Measurements from ENCODE around the gene CDK5RAP2. TPM values are rescaled to one million over a fixed set of nuclear protein-coding genes. Genes with fewer than 3 reads are reported as not detected.

CDK5RAP2 gene
- total and polyA plus RNA-seq, 8 donors, result 14.8 to 37.1 (median 21.7) TPM

- no peaks in the 10 kb centered on the region for H3K36me3 ChIP-seq
- WGBS, 2 donors, result 76 to 77% methylated on average over 2 of the region's 2 CpGs
- no peak for TF ChIP-seq CTCF (IDR thresholded peaks at IDR 0.05)
- no peak for FAIRE-seq
- peak in 2 of 4 donors; percentile 37 to 52 for ATAC-seq
- H3K4me1 ChIP-seq, result no peaks in the 10 kb centered on the region
- no peaks in the 10 kb centered on the region for H3K9me3 ChIP-seq
- no peak for DNase-seq
- H3K27me3 ChIP-seq, result no peaks in the 10 kb centered on the region
- H3K4me3 ChIP-seq, result no peak overlapping the region
- intact Hi-C loops (cut with DNase I), result no loop called here
- peak overlapping the region in 1 of 4 donors; percentile 33 for H3K27ac ChIP-seq
Observed at GRCh38 chr9:120431268-120431667, 148.7 kb downstream of the CDK5RAP2 start.

- no peak for TF ChIP-seq CTCF (IDR thresholded peaks at IDR 0.05)
- H3K27ac ChIP-seq, result no peak overlapping the region
- no peaks in the 10 kb centered on the region for H3K36me3 ChIP-seq
- no peak for DNase-seq
- H3K9me3 ChIP-seq, result no peaks in the 10 kb centered on the region
- no peaks in the 10 kb centered on the region for H3K27me3 ChIP-seq
- intact Hi-C loops (cut with DNase I), result no loop called here
- H3K4me1 ChIP-seq, result no peaks in the 10 kb centered on the region
- ATAC-seq, result no peak
- no peak for FAIRE-seq
- H3K4me3 ChIP-seq, result no peak overlapping the region
Observed at GRCh38 chr9:120424248-120424647, 155.7 kb downstream of the CDK5RAP2 start.

GRCh38 chr9:120423812-120424211, 156.2 kb downstream of the CDK5RAP2 start:
- H3K27me3 ChIP-seq, result no peaks in the 10 kb centered on the region
- ATAC-seq, result no peak

GRCh38 chr9:120421977-120422376, 158.0 kb downstream of the CDK5RAP2 start:
- ATAC-seq (no peak), DNase-seq (no peak), FAIRE-seq (no peak)
- Histone ChIP-seq H3K4me3 (no peak overlapping the region), H3K27me3 (no peaks in the 10 kb centered on the region), H3K9me3 (no peaks in the 10 kb centered on the region), H3K36me3 (no peaks in the 10 kb centered on the region), H3K4me1 (no peaks in the 10 kb centered on the region), H3K27ac (no peak overlapping the region)
- no peak for TF ChIP-seq CTCF (IDR thresholded peaks at IDR 0.05)
- WGBS, 2 donors, result 93 to 97% methylated on average over 3 of the region's 3 CpGs
- intact Hi-C loops (cut with DNase I), result no loop called here

More at GRCh38 chr9:120423812-120424211, 156.2 kb downstream of the CDK5RAP2 start:
- no peaks in the 10 kb centered on the region for H3K36me3 ChIP-seq
- no peak for DNase-seq
- H3K9me3 ChIP-seq, result no peaks in the 10 kb centered on the region
- no peak for TF ChIP-seq CTCF (IDR thresholded peaks at IDR 0.05)
- intact Hi-C loops (cut with DNase I), result no loop called here
- WGBS, 2 donors, result 95% methylated on average over 3 of the region's 3 CpGs
- H3K27ac ChIP-seq, result no peak overlapping the region
- H3K4me3 ChIP-seq, result no peak overlapping the region
- H3K4me1 ChIP-seq, result no peaks in the 10 kb centered on the region
- FAIRE-seq, result no peak

GRCh38 chr9:120418315-120418714, 161.7 kb downstream of the CDK5RAP2 start:
- DNase-seq, result no peak
- no peak for TF ChIP-seq CTCF (IDR thresholded peaks at IDR 0.05)
- no peak for ATAC-seq
- intact Hi-C loops (cut with DNase I), result no loop called here
- FAIRE-seq, result no peak
- no peaks in the 10 kb centered on the region for H3K9me3 ChIP-seq
- no peaks in the 10 kb centered on the region for H3K27me3 ChIP-seq
- WGBS, 2 donors, result 76 to 81% methylated on average over 4 of the region's 4 CpGs
- H3K4me3 ChIP-seq, result no peak overlapping the region
- no peaks in the 10 kb centered on the region for H3K4me1 ChIP-seq
- peaks cover 0 to 7% (median 0%) of the 10 kb centered on the region in 3 donors for H3K36me3 ChIP-seq
- H3K27ac ChIP-seq, result no peak overlapping the region
